Osteocyte (in vitro differentiated cells): Measurements from ENCODE around the gene MICALL2. TPM values are rescaled to one million over a fixed set of nuclear protein-coding genes. Genes with fewer than 3 reads are reported as not detected.

Experiments
- DNase-seq: peaks from one replicate; pipeline ENCODE4 v3.0.0; 2021; ENCODE audit warnings: mixed read lengths; ENCODE audit not compliant: unreplicated experiment; ENCODE audit errors: extremely low spot score
- H3K27ac Mint-ChIP-seq: one replicate; pipeline ENCODE4 v1.8.0; 2021; ENCODE audit warnings: mild to moderate bottlenecking, mixed read lengths; ENCODE audit not compliant: unreplicated experiment
- H3K27me3 Mint-ChIP-seq: one replicate; pipeline ENCODE4 v1.8.0; 2021; ENCODE audit warnings: mixed read lengths; ENCODE audit not compliant: unreplicated experiment
- H3K36me3 Mint-ChIP-seq: one replicate; pipeline ENCODE4 v1.8.0; 2021; ENCODE audit warnings: mixed read lengths; ENCODE audit not compliant: unreplicated experiment
- H3K4me1 Mint-ChIP-seq: one replicate; pipeline ENCODE4 v1.8.0; 2021; ENCODE audit warnings: mixed read lengths; ENCODE audit not compliant: unreplicated experiment
- H3K4me3 Mint-ChIP-seq: one replicate; pipeline ENCODE4 v1.8.0; 2021; ENCODE audit warnings: mild to moderate bottlenecking, moderate library complexity, mixed read lengths; ENCODE audit not compliant: unreplicated experiment
- H3K9me3 Mint-ChIP-seq: one replicate; pipeline ENCODE4 v1.8.0; 2021; ENCODE audit warnings: mixed read lengths; ENCODE audit not compliant: unreplicated experiment
- long read RNA-seq: library from polyadenylated mRNA; unstranded; transcript quantifications from one replicate; pipeline ENCODE4 v2.0.0, GENCODE V29; 2021
- total RNA-seq: library from RNA; stranded (reverse); gene quantifications from 2 replicates; pipeline ENCODE4 v1.2.1, GENCODE V29; 2021
- TF ChIP-seq, protein P1 (sequence below): fragments of 200-600 bp; sonication (generic); IDR thresholded peaks from 2 replicates; pipeline ENCODE4 v1.5.0; 2021; ENCODE audit warnings: antibody characterized with exemption, mild to moderate bottlenecking, moderate library complexity

MICALL2 gene
- total RNA-seq: 55.9 and 63.1 TPM in 2 replicates
- long read RNA-seq, partial matches to known transcripts: 0 of 2 reads
- long read RNA-seq, other reads (novel, unspliced or antisense): 2 of 2 reads

DNA sequence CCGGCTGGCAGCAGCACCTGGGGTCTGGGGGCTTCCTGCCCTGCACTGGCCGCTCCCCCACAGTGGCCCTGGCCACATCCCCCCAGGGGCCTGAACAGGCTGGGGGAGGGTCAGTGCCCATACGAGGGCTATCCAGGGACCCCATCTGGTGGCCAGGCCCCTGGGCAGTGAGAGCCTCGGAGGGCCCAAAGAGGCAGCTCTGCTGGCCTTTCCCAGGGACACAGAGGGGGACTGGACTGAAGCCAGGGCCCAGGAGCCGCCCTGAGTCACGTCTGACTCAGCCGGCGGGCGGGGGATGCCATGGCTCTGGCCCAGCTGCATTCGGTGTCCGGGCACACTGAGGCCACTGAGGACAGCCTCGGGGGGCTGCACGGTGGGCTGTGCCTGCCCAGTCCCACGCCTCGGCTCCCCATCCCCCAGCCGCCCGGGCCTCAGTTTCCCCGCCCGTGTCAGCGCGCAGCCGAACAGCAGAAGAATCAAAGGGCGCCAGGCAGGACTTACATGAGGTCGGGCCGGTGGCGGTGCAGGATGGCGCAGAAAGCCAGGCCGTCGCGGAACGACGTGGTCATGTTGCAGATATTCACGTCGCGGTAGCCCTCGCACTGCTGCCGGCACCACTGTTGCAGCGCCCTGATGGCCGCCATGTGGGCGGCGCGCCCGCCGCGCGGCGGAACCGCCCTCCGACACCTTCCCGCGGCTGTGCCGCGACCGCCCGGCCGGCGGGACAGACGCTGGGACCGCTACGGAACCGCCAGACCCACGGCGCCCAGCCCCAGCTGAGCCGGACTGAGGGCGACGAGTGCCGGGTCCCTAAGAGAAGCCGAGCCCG, at the start of gene MICALL2:
Gene MICALL2, minus strand, starts transcription at position 788 of the 829 bp plus-strand sequence. Its CDS starts 144 bp downstream, at position 644.
- no peaks in the 10 kb centered on the region for H3K36me3 Mint-ChIP-seq
- H3K27ac Mint-ChIP-seq: peak within 1 kb of the TSS; percentile 77
- peak within 1 kb of the TSS; percentile 76 for H3K4me3 Mint-ChIP-seq
- TF ChIP-seq, protein P1, sequence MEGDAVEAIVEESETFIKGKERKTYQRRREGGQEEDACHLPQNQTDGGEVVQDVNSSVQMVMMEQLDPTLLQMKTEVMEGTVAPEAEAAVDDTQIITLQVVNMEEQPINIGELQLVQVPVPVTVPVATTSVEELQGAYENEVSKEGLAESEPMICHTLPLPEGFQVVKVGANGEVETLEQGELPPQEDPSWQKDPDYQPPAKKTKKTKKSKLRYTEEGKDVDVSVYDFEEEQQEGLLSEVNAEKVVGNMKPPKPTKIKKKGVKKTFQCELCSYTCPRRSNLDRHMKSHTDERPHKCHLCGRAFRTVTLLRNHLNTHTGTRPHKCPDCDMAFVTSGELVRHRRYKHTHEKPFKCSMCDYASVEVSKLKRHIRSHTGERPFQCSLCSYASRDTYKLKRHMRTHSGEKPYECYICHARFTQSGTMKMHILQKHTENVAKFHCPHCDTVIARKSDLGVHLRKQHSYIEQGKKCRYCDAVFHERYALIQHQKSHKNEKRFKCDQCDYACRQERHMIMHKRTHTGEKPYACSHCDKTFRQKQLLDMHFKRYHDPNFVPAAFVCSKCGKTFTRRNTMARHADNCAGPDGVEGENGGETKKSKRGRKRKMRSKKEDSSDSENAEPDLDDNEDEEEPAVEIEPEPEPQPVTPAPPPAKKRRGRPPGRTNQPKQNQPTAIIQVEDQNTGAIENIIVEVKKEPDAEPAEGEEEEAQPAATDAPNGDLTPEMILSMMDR: no peak
- peaks cover 56% of the 10 kb centered on the region for H3K4me1 Mint-ChIP-seq
- no peaks in the 10 kb centered on the region for H3K27me3 Mint-ChIP-seq
- H3K9me3 Mint-ChIP-seq: no peaks in the 10 kb centered on the region
- peak; percentile 92 for DNase-seq

DNA sequence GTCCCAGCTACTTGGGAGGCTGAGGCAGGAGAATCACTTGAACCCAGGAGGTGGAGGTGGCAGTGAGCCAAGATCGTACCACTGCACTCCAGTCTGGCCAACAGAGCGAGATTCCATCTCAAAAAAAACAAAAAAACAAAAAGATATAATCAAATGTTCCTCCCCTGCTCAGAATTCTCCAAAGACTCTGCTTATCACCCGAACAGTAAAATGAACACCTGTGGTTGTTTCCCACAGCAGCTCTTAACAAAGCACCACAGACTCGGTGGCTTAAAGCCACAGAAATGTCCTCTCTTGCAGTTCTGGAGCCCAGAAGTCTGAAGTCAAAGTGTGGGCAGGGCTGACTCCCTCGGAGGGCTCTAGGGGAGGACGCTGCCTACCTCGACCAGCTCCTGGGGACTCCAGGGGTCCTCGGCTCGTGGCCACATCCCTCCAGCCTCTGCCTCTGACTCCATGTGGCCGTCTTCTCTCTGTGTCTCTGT, 49.0 kb upstream of the MICALL2 start:
- H3K27ac Mint-ChIP-seq: no peak overlapping the region
- TF ChIP-seq, protein P1: no peak
- no peak for DNase-seq
- no peak overlapping the region for H3K4me3 Mint-ChIP-seq
- peaks cover 10% of the 10 kb centered on the region for H3K4me1 Mint-ChIP-seq
- no peaks in the 10 kb centered on the region for H3K27me3 Mint-ChIP-seq
- no peaks in the 10 kb centered on the region for H3K9me3 Mint-ChIP-seq
- no peaks in the 10 kb centered on the region for H3K36me3 Mint-ChIP-seq

DNA sequence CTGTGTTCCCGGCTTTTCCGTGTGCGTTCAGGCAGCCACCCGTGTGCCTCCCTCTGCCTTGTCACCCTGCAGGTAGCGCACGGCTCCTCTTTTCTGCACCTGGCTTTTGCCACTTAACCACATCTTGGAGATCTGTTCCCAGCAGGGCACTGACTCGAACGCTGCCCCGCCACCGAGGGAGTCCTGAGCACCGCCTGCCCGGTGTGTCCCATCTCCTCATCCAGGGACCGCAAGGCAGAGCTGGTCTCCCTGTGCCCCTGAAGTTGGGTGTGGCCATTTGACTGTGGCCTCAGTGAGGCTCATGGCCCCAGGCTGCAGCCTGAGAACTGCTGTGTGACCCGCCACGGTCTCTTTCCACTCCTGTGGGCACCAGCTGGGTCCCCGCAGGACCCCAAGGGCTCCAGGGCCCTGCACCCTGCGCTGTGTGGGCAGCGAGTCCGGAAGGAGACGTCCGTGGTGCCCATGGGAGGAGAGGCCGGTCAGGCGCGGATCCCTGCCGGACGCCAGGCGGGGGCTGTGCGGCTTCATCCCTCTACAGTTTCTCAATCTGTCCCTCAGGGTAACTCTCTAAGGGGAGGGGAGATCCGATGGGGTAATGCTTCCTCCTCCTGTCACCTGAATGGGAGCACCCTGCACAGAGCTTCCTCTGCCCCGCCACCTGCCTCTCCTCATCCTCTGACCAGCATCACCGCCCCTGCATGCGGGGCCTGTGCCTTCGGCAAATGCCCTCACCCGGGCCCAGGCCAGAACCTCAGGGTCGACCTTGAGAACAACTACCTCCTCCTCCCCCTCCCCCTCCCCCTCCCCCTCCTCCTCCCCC, 46.7 kb upstream of the MICALL2 start:
- TF ChIP-seq, protein P1: no peak
- no peak for DNase-seq
- H3K27ac Mint-ChIP-seq: no peak overlapping the region
- peak overlapping the region; percentile 44 for H3K4me3 Mint-ChIP-seq
- H3K4me1 Mint-ChIP-seq: peaks cover 16% of the 10 kb centered on the region
- no peaks in the 10 kb centered on the region for H3K9me3 Mint-ChIP-seq
- H3K27me3 Mint-ChIP-seq: no peaks in the 10 kb centered on the region
- peaks cover 5% of the 10 kb centered on the region for H3K36me3 Mint-ChIP-seq

DNA sequence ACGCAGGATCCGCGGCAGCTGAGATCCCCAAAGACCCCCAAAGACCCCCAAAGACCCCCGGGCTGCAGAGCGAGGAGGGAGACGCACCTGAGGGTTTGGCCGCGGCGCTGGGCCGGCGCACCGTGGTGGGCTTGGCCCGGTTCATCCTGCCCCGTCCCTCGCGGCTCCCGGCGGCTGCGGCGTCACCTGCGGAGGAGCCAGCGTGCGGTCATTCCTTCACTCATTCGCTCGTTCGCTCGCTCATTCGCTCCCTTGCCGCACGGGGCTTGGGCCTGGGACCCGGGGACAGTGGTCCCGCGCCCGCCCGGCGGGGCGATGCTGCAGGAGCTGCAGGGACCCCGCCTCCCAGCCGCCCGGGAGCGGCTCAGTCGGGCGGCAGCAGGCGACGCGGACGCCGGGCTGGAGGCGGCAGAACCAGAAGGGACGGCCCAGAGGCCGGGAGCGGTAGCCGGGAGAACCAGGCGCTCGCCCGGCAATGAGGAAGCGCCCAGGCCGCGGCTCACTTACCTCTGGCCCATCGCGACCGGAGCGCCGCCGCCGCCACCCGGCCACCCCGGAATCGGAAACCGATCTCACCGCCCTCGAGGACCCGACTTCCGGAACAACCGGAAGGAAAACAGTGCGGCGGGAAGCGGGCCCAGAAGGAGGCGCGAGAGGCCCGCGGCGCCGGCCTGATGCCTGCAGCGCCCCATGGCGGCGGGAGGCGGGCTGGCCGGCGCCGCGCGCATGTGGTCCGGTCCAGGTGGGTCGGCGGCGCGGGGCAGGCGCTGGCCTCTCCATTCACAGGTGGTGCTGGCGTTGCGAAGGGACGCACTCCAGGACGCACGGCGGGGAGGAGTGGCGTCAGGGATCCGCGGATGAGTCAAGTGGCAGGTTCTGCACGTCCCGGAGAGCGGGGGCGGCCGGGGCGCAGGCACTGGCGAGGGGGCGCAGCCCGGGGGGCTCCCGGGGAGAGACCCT, 44.8 kb upstream of the MICALL2 start, which contains the start of gene INTS1:
Gene INTS1, minus strand, starts transcription at position 574 of the 960 bp plus-strand sequence. Its CDS starts 429 bp downstream, at position 145.
- peaks cover 11% of the 10 kb centered on the region for H3K36me3 Mint-ChIP-seq
- H3K4me3 Mint-ChIP-seq: peak within 1 kb of the TSS; percentile 87
- DNase-seq: peak; percentile 95
- no peaks in the 10 kb centered on the region for H3K9me3 Mint-ChIP-seq
- peaks cover 16% of the 10 kb centered on the region for H3K4me1 Mint-ChIP-seq
- H3K27me3 Mint-ChIP-seq: no peaks in the 10 kb centered on the region
- peak within 1 kb of the TSS; percentile 31 for H3K27ac Mint-ChIP-seq
- TF ChIP-seq, protein P1: peak; percentile 95
